ENCODE results near the gene LMBRD2. TPM values are rescaled to one million over a fixed set of nuclear protein-coding genes. Genes with fewer than 3 reads are reported as not detected.

Gene LMBRD2
- total RNA-seq, 1 donor from 2014 or later, result 6.4 TPM

GRCh38 chr5:36156121-36156601 lies 4.5 kb upstream of the LMBRD2 start:
- Histone ChIP-seq H3K79me2 (ENCODE audit: insufficient read depth, low read length) (peaks cover 79% of the 10 kb centered on the region), H2AFZ (ENCODE audit: low read depth, low read length) (no peak overlapping the region), H3K9me3 (ENCODE audit: insufficient read depth, low read depth, low read length) (no peaks in the 10 kb centered on the region), H3K27me3 (ENCODE audit: insufficient read depth, low read length) (no peaks in the 10 kb centered on the region), H4K20me1 (ENCODE audit: insufficient read depth, low read length) (peaks cover 21% of the 10 kb centered on the region), H3K4me3 (ENCODE audit: insufficient read depth, low read depth, low read length) (no peak overlapping the region), H3K27ac (ENCODE audit: low read depth, low read length) (peak overlapping the region; percentile 6), H3K36me3 (ENCODE audit: insufficient read depth, low read length) (peaks cover 18% of the 10 kb centered on the region), H3K9ac (ENCODE audit: low read length) (no peak overlapping the region), H3K4me1 (ENCODE audit: insufficient read depth, low read length) (peaks cover 19% of the 10 kb centered on the region), H3K4me2 (ENCODE audit: low read length) (peak overlapping the region; percentile 24)
- Mint-ChIP-seq H3K27ac (ENCODE audit: unreplicated experiment) (peak overlapping the region; percentile 91), H3K36me3 (ENCODE audit: low read depth, unreplicated experiment) (peaks cover 10% of the 10 kb centered on the region), H3K4me3 (ENCODE audit: unreplicated experiment) (no peak overlapping the region), H3K27me3 (ENCODE audit: low read depth, unreplicated experiment) (no peaks in the 10 kb centered on the region), H3K9me3 (ENCODE audit: unreplicated experiment) (peaks cover 2% of the 10 kb centered on the region), H3K4me1 (ENCODE audit: low read depth, unreplicated experiment) (peaks cover 37% of the 10 kb centered on the region)
- DNase-seq (ENCODE audit: low read depth) (peak; percentile 63), FAIRE-seq (no peak)
- TF ChIP-seq CTCF (IDR thresholded peaks at IDR 0.05; ENCODE audit: insufficient read depth, low read depth, low read length) (no peak), EZH2 (IDR thresholded peaks at IDR 0.05; ENCODE audit: insufficient read depth, low read length) (no peak)

GRCh38 chr5:36155291-36155690 lies 3.6 kb upstream of the LMBRD2 start:
- Histone ChIP-seq H3K36me3 (ENCODE audit: insufficient read depth, low read length) (peaks cover 17% of the 10 kb centered on the region), H3K27me3 (ENCODE audit: insufficient read depth, low read length) (no peaks in the 10 kb centered on the region), H3K79me2 (ENCODE audit: insufficient read depth, low read length) (peaks cover 74% of the 10 kb centered on the region), H3K9me3 (ENCODE audit: insufficient read depth, low read depth, low read length) (no peaks in the 10 kb centered on the region), H4K20me1 (ENCODE audit: insufficient read depth, low read length) (peaks cover 16% of the 10 kb centered on the region), H3K4me1 (ENCODE audit: insufficient read depth, low read length) (peaks cover 25% of the 10 kb centered on the region), H3K4me2 (ENCODE audit: low read length) (no peak overlapping the region), H3K27ac (ENCODE audit: low read depth, low read length) (no peak overlapping the region), H2AFZ (ENCODE audit: low read depth, low read length) (no peak overlapping the region), H3K4me3 (ENCODE audit: insufficient read depth, low read depth, low read length) (no peak overlapping the region), H3K9ac (ENCODE audit: low read length) (no peak overlapping the region)
- Mint-ChIP-seq H3K4me3 (ENCODE audit: unreplicated experiment) (no peak overlapping the region), H3K27me3 (ENCODE audit: low read depth, unreplicated experiment) (no peaks in the 10 kb centered on the region), H3K4me1 (ENCODE audit: low read depth, unreplicated experiment) (peaks cover 41% of the 10 kb centered on the region), H3K36me3 (ENCODE audit: low read depth, unreplicated experiment) (peaks cover 10% of the 10 kb centered on the region), H3K27ac (ENCODE audit: unreplicated experiment) (no peak overlapping the region), H3K9me3 (ENCODE audit: unreplicated experiment) (peaks cover 2% of the 10 kb centered on the region)
- TF ChIP-seq EZH2 (IDR thresholded peaks at IDR 0.05; ENCODE audit: insufficient read depth, low read length) (no peak), CTCF (IDR thresholded peaks at IDR 0.05; ENCODE audit: insufficient read depth, low read depth, low read length) (no peak)
- DNase-seq (ENCODE audit: low read depth) (no peak), FAIRE-seq (no peak)

DNA sequence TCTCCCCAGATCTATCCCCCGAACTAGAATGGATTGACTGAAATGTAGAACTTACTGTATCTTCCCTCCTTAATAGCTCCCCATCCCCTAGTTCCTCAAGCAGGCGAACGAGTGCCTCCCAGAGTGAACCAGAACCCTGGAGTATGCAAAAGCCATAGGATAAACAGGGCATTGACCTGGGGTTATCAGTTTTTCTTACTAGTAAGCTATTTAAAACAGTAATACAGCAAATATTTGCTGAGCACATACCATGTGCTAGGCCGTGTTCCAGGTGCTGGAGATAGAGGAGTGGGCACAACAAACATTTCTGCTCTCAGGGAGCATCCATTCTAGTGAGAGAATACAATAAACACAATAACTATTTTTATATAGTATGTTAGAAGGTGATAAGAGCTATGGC lies 2.0 kb upstream of the LMBRD2 start:
- no peaks in the 10 kb centered on the region for H3K9me3 ChIP-seq (ENCODE audit: insufficient read depth, low read depth, low read length)
- no peak overlapping the region for H2AFZ ChIP-seq (ENCODE audit: low read depth, low read length)
- peak overlapping the region; percentile 87 for H3K9ac ChIP-seq (ENCODE audit: low read length)
- no peaks in the 10 kb centered on the region for H3K27me3 ChIP-seq (ENCODE audit: insufficient read depth, low read length)
- peak overlapping the region; percentile 94 for H3K4me3 Mint-ChIP-seq (ENCODE audit: unreplicated experiment)
- peaks cover 25% of the 10 kb centered on the region for H3K4me1 ChIP-seq (ENCODE audit: insufficient read depth, low read length)
- peak overlapping the region; percentile 88 for H3K4me3 ChIP-seq (ENCODE audit: insufficient read depth, low read depth, low read length)
- peaks cover 2% of the 10 kb centered on the region for H3K9me3 Mint-ChIP-seq (ENCODE audit: unreplicated experiment)
- H3K79me2 ChIP-seq (ENCODE audit: insufficient read depth, low read length), result peaks cover 59% of the 10 kb centered on the region
- TF ChIP-seq CTCF (IDR thresholded peaks at IDR 0.05; ENCODE audit: insufficient read depth, low read depth, low read length) (no peak), EZH2 (IDR thresholded peaks at IDR 0.05; ENCODE audit: insufficient read depth, low read length) (no peak)
- FAIRE-seq, result no peak
- peaks cover 6% of the 10 kb centered on the region for H3K36me3 ChIP-seq (ENCODE audit: insufficient read depth, low read length)
- no peak overlapping the region for H3K27ac ChIP-seq (ENCODE audit: low read depth, low read length)
- DNase-seq (ENCODE audit: low read depth), result no peak
- H3K36me3 Mint-ChIP-seq (ENCODE audit: low read depth, unreplicated experiment), result peaks cover 10% of the 10 kb centered on the region
- H3K27ac Mint-ChIP-seq (ENCODE audit: unreplicated experiment), result no peak overlapping the region
- peaks cover 41% of the 10 kb centered on the region for H3K4me1 Mint-ChIP-seq (ENCODE audit: low read depth, unreplicated experiment)
- peaks cover 7% of the 10 kb centered on the region for H4K20me1 ChIP-seq (ENCODE audit: insufficient read depth, low read length)
- no peaks in the 10 kb centered on the region for H3K27me3 Mint-ChIP-seq (ENCODE audit: low read depth, unreplicated experiment)
- H3K4me2 ChIP-seq (ENCODE audit: low read length), result peak overlapping the region; percentile 88
